ENCODE measurements around the gene CD200. TPM values are rescaled to one million over a fixed set of nuclear protein-coding genes. Genes with fewer than 3 reads are reported as not detected.

Gene CD200, protein sequence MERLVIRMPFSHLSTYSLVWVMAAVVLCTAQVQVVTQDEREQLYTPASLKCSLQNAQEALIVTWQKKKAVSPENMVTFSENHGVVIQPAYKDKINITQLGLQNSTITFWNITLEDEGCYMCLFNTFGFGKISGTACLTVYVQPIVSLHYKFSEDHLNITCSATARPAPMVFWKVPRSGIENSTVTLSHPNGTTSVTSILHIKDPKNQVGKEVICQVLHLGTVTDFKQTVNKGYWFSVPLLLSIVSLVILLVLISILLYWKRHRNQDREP
- total RNA-seq (1 to 10 TPM in 2 of 4 donors, under 1 TPM in 2; 0.59 to 1.5 (median 0.90) TPM), polyA plus RNA-seq (under 1 TPM; 0.67 to 0.75 (median 0.68) TPM)
- long read RNA-seq, donor 1, partial matches to known transcripts, result 1 of 2 reads
- long read RNA-seq, donor 1, other reads (novel, unspliced or antisense), result 1 of 2 reads
- long read RNA-seq, donor 2, result 0 reads

DNA sequence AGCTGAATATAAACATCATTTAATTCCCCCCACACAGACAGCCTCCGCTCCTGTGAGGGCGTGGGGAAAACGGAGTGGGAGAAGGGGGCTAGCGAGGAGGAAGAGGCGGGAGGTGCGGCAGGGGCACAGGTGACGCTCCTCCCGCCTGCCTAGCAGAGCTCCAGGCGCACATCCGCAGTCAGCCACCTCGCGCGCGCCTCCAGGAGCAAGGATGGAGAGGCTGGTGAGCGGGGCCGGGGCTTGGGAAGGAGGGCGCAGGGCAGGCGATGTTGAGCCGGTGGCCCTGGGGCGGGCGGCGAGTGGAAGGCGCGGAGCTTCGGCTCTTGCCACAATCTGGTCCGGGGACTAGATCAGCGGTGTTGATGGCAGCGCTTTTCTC lies at the start of gene CD200:
TSS of gene CD200 (plus strand) at position 155 of the 379 bp plus-strand sequence. CDS start at position 212, 57 bp downstream.
- peak within 1 kb of the TSS; percentile 64 for H3K4me3 ChIP-seq
- H3K9me3 ChIP-seq, result no peaks in the 10 kb centered on the region
- ATAC-seq (peak in 2 of 4 donors; percentile 38 to 41), DNase-seq (peak; percentile 37 to 60)
- 0 to 5% (median 0%) methylated on average over 23 to 28 of the region's 28 CpGs for WGBS, 3 donors
- H3K4me1 ChIP-seq, result no peaks in the 10 kb centered on the region
- intact Hi-C loops (cut with DNase I), result no loop called here
- peak within 1 kb of the TSS; percentile 39 for H3K27ac ChIP-seq
- TF ChIP-seq, protein P1, sequence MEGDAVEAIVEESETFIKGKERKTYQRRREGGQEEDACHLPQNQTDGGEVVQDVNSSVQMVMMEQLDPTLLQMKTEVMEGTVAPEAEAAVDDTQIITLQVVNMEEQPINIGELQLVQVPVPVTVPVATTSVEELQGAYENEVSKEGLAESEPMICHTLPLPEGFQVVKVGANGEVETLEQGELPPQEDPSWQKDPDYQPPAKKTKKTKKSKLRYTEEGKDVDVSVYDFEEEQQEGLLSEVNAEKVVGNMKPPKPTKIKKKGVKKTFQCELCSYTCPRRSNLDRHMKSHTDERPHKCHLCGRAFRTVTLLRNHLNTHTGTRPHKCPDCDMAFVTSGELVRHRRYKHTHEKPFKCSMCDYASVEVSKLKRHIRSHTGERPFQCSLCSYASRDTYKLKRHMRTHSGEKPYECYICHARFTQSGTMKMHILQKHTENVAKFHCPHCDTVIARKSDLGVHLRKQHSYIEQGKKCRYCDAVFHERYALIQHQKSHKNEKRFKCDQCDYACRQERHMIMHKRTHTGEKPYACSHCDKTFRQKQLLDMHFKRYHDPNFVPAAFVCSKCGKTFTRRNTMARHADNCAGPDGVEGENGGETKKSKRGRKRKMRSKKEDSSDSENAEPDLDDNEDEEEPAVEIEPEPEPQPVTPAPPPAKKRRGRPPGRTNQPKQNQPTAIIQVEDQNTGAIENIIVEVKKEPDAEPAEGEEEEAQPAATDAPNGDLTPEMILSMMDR (IDR thresholded peaks at IDR 0.05), result no peak
- peaks cover 0 to 3% (median 0%) of the 10 kb centered on the region in 3 donors for H3K27me3 ChIP-seq (ENCODE audit: insufficient read depth in 3 of 3, low read length in 2 of 3)
- H3K36me3 ChIP-seq (ENCODE audit: insufficient read depth in 1 of 2, low read depth in 1 of 2), result no peaks in the 10 kb centered on the region

DNA sequence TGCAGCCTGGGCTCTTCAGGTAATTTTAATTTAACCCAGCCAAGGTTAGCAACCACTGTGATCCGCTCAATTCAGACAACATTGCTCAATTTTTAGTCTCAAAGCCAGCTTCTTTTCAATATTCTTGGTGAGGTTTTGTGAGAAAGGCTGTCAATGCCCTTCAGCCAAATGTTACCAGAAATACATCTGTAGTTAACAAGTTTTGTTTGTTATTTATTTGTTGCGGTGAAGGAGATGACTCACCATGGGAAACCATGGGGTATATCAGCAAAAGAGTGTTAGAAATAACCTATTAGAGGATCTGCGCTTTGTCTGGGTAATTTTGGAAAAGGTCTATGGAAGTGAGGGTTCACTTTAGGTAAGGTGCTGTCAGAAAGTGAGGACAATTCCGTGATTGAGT lies 43.9 kb upstream of the CD200 start:
- Histone ChIP-seq H3K4me1 (no peaks in the 10 kb centered on the region), H3K4me3 (no peak overlapping the region), H3K27ac (no peak overlapping the region), H3K9me3 (no peaks in the 10 kb centered on the region), H3K27me3 (ENCODE audit: insufficient read depth in 3 of 3, low read length in 2 of 3) (no peaks in the 10 kb centered on the region), H3K36me3 (ENCODE audit: insufficient read depth in 1 of 2, low read depth in 1 of 2) (no peaks in the 10 kb centered on the region)
- WGBS, 3 donors, result 86 to 95% (median 91%) methylated on average over 4 of the region's 4 CpGs
- intact Hi-C loops (cut with DNase I), result no loop called here
- TF ChIP-seq, protein P1 (IDR thresholded peaks at IDR 0.05), result no peak
- DNase-seq, result no peak
- no peak for ATAC-seq

DNA sequence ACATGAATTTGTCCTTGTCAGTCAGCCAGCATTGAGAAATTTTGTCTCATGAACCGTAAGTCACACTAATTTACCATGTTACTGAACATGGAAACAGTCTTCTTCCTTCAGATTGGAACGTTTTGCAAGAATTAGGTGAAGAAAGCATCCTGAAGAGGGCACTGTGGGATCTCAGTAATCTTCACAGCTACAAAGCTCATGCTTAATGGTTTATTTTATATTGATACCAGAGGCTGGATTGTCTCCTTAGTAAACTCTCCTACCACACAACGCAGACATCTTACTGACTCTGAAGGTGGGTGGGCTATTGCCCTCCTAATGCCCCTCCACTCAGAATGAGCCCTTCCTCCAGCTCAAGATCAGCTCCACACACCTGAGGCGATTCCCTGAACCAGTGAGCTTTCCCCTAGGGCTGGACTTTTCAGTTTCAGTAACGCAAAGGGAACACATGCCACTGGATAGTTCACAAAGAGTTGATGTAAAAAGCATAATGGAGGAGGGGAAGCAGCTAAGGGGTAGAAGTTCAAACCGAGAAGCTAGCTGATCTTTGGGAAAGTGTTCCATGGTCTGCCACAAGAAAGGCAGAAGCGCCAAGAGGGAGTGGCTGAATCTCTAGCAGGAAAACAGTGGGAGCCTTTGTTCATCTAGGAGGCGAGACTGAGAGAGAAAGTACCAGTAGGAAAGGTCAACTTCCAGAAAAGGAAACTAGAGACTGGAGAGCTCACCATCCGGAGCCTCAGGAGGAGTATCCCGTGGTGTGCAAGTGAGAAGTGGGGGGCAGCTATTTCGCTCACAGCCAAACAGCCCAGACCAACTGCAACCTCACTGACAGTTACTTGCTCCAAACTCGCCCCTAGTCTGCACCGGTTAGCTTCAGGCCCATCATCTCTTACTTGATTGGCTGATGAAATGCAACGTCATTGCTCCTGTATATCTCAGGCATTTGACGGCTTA lies 39.3 kb upstream of the CD200 start, which contains the start of gene SLC9C1:
TSS of gene SLC9C1 (minus strand) at position 849 of the 954 bp plus-strand sequence. CDS start 7,425 bp downstream, outside the sequence.
- Histone ChIP-seq H3K4me1 (no peaks in the 10 kb centered on the region), H3K27ac (no peak within 1 kb of the TSS), H3K9me3 (no peaks in the 10 kb centered on the region), H3K36me3 (ENCODE audit: insufficient read depth in 1 of 2, low read depth in 1 of 2) (no peaks in the 10 kb centered on the region), H3K27me3 (ENCODE audit: insufficient read depth in 3 of 3, low read length in 2 of 3) (no peaks in the 10 kb centered on the region), H3K4me3 (peak within 1 kb of the TSS; percentile 55)
- no peak for DNase-seq
- 21 to 31% (median 29%) methylated on average over 15 of the region's 15 CpGs for WGBS, 3 donors
- peak in 3 of 4 donors; percentile 59 to 67 (median 62) for ATAC-seq
- intact Hi-C loops (cut with DNase I), result loop anchor here in 1 of 2 donors (2.0 kb wide), 1 partner anchor 237 kb away; no protein-coding TSS in a partner anchor
- TF ChIP-seq, protein P1 (IDR thresholded peaks at IDR 0.05), result peak; percentile 49

DNA sequence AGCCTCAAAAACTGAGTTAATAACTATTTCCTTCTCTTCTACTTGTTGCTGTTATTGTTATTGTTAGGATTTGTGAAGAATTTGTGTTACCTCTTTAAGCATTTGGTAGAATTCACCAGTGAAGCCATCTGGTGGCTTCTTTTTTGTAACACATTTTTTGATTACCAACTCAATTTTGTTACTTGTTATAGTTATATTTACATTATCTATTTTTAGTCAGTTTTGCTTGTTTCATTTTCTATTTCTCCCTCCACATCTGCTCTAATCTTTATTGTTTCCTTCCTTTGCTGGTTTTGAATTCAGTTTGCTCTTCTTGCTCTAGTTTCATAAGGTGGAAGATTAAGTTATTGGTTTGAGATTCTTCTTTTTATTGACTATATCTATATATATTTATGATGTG lies 35.2 kb upstream of the CD200 start:
- no peaks in the 10 kb centered on the region for H3K27me3 ChIP-seq (ENCODE audit: insufficient read depth in 3 of 3, low read length in 2 of 3)
- H3K4me3 ChIP-seq, result no peak overlapping the region
- H3K36me3 ChIP-seq (ENCODE audit: insufficient read depth in 1 of 2, low read depth in 1 of 2), result no peaks in the 10 kb centered on the region
- ATAC-seq (no peak), DNase-seq (no peak)
- no peaks in the 10 kb centered on the region for H3K9me3 ChIP-seq
- TF ChIP-seq, protein P1 (IDR thresholded peaks at IDR 0.05), result no peak
- intact Hi-C loops (cut with DNase I), result loop anchor here in 1 of 2 donors (5.0 kb wide), 1 partner anchor 225 kb away; no protein-coding TSS in a partner anchor
- H3K4me1 ChIP-seq, result no peaks in the 10 kb centered on the region
- no peak overlapping the region for H3K27ac ChIP-seq

Measured in psoas muscle (tissue), 8 donors.